Hematopoietic multipotent progenitor cell treated with erythropoietin and hydrocortisone succinate and interleukin-3 and kit ligand, for 6 days (in vitro differentiated cells): ENCODE results near the gene TMUB1.

Experiments used
- DNase-seq: peaks from one replicate; pipeline ENCODE4 v3.0.0-alpha.2; 2015

The TMUB1 gene

GRCh38 chr7:151082141-151083070 is 887 bp downstream of the TMUB1 start:
- DNase-seq: no peak

GRCh38 chr7:151081170-151082101 is 1.9 kb downstream of the TMUB1 start:
- no peak for DNase-seq

GRCh38 chr7:151080522-151081169 is 2.6 kb downstream of the TMUB1 start, which contains the start of gene FASTK:
TSS of gene FASTK (minus strand) at chr7:151080809. CDS start at chr7:151080766, 43 bp downstream.
- peak; percentile 96 for DNase-seq

- DNase-seq: peak; percentile 62
Observed at GRCh38 chr7:151080067-151080521, 3.2 kb downstream of the TMUB1 start.

DNA sequence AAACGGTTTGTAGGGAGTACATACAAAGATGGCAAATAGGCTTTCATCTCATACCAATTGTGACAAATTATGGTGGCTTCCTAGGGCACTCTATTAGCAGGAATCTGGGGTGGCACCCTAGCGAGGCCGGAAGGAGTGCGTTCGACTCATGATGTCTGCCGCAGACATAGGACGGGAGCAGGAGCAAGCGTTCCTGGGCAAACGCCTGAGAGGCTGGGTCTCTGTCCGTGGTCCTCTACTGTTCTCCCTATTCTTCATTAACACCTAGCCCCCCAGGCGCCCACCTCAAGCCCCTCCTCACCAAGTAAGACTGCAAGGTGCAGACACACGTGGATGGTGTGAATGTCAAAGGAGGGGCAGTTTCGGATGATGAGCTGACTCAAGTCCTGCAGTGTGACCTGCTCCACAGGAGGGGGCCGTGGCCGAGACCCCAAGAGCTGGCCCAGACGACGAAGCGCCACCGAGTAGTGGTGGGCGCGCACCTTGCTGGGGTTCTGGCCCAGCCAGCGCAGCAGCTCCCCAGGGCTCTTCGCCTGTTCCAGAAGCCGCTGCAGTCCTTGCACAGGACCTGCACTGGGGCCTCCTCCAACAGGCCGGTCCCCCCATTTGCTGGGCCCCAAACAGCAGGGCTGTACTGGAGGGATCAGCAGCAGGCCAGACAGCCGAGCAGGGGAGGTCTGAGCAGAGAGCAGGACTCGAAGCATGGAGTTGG is 3.9 kb downstream of the TMUB1 start:
- DNase-seq: no peak

DNA sequence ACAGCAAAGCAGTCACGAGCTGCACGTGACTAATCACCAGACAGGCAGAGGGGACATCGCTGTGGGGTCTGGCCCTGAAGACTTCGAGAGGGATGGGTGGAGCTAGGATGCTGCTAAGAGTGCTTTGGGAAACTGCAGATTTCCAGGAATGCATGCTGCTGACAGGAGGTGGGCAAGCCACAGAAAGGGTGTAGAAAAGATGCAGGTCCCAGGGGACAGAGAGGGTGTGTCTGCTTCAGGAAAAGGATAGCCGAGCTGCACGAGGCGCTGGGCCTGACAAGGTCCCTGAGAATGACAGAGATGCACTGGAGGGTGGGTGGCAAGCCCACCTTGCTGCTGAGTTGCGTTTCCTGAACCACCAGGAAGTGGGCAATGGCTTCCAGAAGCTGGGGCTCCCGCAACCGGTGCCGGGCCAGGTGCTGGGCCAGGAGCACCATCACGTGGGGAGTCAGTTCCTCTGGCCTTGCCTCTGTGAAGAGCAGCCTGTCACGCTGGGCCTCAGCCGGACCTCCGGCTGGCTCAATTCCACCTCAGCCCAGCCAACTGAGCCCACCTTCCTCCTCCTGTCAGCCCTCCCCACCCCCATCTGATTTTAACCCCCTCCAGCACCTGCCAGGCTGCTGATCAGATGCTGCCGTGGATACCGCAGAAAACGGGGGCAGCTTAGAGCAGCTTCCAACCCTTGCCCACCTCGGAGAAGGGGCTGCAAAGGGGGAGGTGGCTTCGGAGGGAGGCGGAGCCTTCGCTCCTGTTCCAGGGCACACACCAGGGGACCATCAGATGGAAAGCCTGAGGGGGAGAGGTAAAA is 4.9 kb downstream of the TMUB1 start:
- no peak for DNase-seq

DNA sequence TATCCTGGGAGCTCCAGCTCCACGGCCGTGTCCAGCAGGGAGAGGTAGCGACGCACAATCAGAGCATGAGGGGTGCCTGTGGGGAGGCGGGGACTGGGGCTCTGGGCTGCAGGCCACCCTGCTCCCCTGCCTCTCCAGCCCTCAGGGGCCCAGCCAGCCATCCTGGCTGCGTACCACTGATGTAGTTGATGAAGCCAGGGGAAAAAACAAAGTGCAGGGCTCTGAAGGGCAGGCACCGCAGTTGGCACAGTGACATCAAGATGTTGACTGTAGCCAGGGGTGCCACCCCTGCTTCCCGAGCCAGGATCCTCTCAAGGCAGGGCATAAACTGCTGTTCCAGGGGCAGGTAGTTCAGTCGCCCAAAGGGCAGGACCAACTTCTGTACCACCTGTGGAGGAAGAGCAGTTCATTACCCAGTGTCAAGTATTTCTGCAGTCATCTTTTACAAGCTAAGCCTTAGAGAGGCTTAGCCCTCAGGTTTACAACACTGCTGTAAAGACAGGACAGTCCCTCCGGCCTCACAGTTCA is 5.5 kb downstream of the TMUB1 start:
- no peak for DNase-seq

- DNase-seq: peak; percentile 37
Observed at GRCh38 chr7:151076863-151077704, 6.2 kb downstream of the TMUB1 start.

DNA sequence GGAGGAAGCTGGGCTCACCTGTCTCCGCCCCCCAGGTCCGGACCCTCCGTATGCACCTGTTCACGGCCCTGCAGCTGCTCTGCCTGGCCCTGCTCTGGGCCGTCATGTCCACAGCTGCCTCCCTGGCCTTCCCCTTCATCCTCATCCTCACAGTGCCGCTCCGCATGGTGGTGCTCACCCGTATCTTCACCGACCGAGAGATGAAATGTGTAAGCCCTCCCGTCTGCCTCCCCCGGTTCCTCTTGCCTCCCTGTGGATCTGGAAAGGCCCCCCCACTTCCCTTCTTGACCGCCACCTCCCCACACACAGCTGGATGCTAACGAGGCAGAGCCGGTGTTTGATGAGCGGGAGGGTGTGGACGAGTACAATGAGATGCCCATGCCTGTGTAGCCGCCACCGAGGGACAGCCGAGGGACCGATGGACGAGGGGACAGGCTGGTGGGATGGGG is 7.3 kb downstream of the TMUB1 start:
- DNase-seq: no peak

DNA sequence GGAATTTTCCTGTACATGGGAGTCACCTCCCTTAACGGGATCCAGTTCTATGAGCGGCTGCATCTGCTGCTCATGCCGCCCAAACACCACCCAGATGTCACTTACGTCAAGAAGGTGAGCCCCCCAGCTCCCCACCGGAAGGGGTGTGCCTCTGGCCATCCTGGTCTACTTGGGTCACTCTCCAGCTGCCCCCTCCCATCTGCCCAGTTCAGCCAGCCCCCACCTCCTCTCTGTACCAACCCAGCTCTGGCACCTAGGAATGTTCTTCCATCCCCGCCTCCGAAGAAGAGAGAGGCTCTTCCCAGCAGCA is 7.7 kb downstream of the TMUB1 start:
- DNase-seq: no peak

- DNase-seq: no peak
Observed at GRCh38 chr7:151074817-151075661, 8.3 kb downstream of the TMUB1 start.

DNA sequence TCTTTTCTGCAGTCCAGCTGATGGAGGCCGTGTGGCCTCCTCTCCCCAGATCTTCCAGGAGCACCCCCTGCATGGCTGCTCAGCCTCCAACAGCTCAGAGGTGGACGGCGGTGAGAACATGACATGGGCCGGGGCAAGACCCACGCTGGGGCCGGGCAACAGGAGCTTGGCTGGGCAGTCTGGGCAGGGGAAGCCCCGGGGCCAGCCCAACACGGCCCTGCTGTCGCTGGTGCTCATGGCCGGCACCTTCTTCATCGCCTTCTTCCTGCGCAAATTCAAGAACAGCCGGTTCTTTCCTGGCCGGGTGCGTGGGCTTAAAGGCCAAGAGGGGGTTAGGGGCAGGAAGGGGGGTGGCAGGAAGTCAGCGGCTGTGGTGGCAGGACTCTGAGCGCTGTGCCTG is 9.3 kb downstream of the TMUB1 start:
- DNase-seq: no peak

- no peak for DNase-seq
Observed at GRCh38 chr7:151071032-151071866, 12.0 kb downstream of the TMUB1 start.

DNA sequence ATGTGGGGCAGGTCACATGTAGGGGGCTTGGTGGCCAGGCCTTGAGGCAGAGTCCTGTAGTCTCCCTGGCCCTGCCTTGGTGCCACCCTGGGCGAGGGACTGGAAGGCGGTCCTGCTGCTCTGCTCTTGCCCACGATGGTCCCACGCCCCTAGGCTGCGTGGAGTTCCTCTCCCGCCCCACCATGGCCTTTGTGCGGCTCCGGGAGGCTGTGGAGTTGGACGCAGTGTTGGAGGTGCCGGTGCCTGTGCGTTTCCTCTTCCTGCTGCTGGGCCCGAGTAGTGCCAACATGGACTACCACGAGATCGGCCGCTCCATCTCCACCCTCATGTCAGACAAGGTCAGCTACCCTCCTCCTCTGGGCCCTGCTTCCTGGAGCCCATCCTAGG is 12.7 kb downstream of the TMUB1 start:
- no peak for DNase-seq

DNA sequence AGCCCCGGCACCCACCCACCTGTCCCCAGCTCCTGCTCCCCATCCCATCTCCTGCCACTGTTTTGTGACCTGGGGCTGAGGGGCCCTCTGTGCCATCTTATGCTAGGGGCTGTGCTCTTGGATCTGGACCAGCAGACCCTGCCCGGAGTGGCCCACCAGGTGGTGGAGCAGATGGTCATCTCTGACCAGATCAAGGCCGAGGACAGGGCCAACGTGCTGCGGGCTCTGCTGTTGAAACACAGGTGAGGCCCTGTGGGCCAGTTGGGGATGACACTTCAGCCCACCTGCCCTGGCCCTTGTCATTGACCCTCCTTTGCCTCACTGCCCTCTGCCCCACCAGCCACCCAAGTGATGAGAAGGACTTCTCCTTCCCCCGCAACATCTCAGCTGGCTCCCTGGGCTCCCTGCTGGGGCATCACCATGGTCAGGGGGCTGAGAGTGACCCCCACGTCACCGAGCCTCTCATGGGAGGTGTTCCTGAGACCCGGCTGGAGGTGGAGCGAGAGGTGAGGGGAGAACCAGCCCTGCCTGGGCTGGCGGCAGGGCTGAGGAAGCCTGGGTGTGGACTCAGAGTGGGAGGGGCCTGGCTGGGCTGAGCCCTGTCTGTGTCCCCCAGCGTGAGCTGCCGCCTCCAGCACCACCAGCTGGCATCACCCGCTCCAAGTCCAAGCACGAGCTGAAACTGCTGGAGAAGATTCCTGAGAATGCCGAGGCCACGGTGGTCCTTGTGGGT is 13.3 kb downstream of the TMUB1 start:
- DNase-seq: no peak

- DNase-seq: no peak
Observed at GRCh38 chr7:151068069-151068773, 15.1 kb downstream of the TMUB1 start.
